HPDE6-E6E7 (cell line): ENCODE data around the gene TFPT.

Experiments used
- DNase-seq: peaks from one replicate; pipeline ENCODE4 v3.0.0; 2011; ENCODE audit warnings: missing footprints; ENCODE audit errors: extremely low spot score

TFPT gene

DNA sequence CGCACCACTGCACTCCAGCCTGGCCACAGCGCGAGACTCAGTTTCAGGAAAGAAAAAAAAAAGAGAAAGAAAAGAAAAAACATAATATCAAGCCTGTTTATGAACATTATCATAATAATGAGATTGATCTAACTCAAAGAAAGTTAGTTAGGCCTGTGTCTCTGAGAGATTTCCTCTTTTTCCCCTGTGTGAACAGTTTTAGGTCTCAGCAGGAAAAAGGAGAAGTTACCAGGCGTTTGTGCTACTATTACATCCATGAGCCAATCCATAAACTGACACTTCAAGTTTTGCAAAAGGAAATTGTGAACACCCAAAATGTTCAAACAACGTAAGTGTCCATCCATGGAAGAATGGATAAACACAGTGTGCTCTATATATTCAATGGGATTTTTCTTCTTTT lies 38.1 kb downstream of the TFPT start:
- DNase-seq = no peak

DNA sequence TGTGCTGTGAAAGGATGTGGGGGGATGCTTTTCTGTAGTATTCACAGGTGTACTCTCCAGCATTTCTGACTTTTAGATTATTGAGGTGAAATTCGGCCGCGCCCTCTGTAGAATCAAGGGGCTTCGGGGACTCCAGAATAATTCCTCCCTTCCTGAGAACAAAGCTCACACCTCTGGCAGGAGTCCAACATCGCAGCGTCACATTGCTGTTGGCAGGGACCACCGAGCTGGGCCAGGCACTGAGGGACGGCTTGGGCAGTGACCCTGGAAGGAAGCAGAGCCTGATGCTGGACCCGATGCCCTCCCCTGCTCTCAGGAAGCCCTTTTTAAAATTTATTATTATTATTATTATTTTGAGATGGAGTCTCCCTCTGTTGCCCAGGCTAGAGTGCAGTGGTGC lies 40.6 kb downstream of the TFPT start:
- DNase-seq = no peak

DNA sequence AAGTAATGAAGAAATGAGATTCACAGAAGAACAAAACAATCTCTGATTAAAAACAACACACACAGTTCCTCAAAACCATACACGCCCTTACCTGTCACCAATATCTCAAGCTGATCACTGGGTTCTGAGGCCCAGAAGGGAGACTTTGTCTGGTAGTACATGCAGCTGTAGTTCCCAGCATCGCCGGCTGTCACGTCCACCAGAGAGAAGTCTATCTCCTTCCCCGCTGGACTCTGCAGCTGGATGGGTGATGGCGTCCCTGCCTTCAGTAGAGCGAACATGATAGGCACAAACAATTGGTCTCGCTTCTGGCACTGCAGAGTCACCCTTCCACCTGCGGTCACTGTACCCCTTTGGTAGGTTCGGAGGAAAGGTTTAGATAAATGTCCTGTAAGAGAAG lies 41.6 kb downstream of the TFPT start:
- DNase-seq = no peak

DNA sequence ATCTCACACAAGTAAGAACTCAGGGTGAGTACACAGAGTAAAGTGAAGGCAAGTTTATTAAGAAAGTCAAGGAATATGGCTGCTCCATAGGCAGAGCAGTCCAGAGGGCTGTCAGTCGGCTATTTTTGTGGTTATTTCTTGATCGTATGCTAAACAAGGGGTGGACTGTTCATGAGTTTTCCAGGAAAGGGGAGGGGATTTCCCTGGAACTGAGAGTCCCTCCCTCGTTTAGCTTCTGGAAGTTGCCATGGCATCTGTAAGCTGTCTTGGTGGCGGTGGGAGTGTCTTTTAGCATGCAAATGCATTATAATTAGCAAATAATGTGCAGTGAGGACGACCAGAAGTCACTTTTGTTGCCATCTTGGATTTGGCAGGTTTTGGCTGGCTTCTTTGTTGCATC lies 46.0 kb downstream of the TFPT start:
- no peak for DNase-seq

DNA sequence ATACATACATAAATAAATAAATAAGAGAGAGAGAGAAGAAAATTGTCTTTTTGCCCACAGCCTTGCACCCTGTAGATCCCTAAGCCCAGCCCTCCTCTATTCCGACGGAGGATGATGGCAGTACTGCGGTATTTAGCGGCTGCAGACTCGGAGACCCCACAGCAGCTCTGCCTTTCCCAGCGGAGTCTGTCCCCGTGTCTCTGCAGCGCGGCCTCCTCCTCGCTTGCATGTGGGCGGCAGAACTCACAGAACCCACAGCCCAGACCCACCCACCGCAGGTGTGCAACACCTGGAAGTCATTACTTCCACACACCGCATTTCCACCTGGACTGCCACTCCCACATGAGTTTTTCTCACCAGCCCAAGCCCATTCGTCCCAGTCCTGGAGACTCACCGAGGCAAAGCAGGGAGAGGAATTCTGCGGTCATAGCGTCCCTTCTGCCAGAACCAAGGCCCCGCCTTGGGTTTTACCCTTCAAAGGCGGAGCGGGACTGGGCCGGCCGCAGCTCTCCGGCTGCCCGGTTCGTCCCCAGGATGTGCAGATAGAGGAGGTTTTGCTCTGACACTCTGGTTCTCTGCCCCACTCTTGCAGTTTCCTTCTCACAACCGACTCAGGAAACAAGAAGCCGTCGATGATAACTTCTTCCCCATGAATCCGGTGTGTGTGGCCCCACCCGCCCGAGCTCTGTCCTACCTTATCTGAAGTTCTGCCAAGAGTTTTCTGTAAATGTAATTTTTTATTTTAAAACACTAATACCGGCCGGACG lies 51.9 kb downstream of the TFPT start, which contains the start of gene VSTM1:
TSS of gene VSTM1 (minus strand) at position 548 of the 767 bp plus-strand sequence. CDS start at position 428, 120 bp downstream.
- DNase-seq = no peak

DNA sequence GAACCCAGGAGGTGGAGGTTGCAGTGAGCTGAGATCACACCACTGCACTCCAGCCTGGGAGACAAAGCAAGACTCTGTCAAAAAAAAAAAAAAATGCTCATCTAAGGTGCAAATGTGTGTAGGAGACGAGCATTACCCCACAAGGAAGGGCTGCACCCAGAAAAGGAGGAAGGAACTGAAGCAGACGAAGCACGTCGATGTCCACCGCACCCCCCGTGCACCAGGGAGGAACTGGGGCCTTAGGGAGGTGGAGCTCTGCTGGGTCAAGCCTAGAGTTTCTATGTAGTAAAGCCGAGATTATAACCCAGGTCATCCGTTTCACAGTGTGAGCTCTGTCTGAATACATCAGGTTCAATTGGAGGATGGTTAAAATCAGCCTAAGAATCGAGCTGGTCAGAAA lies 52.8 kb downstream of the TFPT start:
- no peak for DNase-seq
